Astrocyte of the cerebellum (primary cell): Measurements from ENCODE around the gene R3HDM2.

ENCODE experiments used
- DNase-seq: peaks from one replicate; pipeline ENCODE4 v3.0.0-alpha.2; 2011; ENCODE audit warnings: low read depth
- H3K4me3 ChIP-seq: 2 replicates; pipeline ENCODE4 v1.5.1; 2011; ENCODE audit warnings: mild to moderate bottlenecking, low read depth, low read length, moderate library complexity
- CTCF ChIP-seq: IDR thresholded peaks from 2 replicates; pipeline ENCODE4 v1.5.1; 2012; ENCODE audit warnings: low read length, low read depth, moderate library complexity, mild to moderate bottlenecking; ENCODE audit errors: missing control alignments
- in situ Hi-C: cut with HindIII; loops from 2 replicates; pipeline ENCODE4 v1.10.0; 2017; ENCODE audit warnings: low sequenced_read_pairs

Gene R3HDM2

GRCh38 chr12:57226588-57227314 is 204.1 kb downstream of the R3HDM2 start:
- no peak for TF ChIP-seq CTCF
- in situ Hi-C loops, result no loop called here
- DNase-seq, result no peak
- H3K4me3 ChIP-seq, result no peak overlapping the region

- no peak overlapping the region for H3K4me3 ChIP-seq
Observed at GRCh38 chr12:57225680-57226210, 205.1 kb downstream of the R3HDM2 start.

DNA sequence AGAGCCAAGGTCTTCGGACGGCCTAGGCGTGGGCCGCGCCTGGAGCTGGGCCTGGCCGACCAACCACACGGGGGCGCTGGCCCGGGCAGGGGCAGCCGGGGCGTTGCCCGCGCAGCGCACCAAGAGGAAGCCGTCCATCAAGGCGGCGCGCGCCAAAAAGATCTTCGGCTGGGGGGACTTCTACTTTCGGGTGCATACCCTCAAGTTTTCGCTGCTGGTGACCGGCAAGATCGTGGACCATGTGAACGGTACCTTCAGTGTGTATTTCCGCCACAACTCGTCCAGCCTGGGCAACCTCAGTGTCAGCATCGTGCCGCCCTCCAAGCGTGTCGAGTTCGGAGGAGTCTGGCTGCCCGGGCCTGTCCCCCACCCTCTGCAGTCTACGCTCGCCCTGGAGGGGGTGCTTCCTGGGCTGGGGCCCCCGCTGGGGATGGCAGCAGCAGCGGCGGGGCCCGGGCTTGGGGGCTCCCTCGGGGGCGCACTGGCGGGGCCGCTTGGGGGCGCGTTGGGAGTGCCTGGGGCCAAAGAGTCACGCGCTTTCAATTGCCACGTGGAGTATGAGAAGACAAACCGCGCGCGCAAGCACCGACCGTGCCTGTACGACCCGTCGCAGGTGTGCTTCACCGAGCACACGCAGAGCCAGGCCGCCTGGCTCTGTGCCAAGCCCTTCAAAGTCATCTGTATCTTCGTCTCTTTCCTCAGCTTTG is 205.7 kb downstream of the R3HDM2 start:
- no peak for DNase-seq
- in situ Hi-C loops, result no loop called here
- peak; percentile 60 for TF ChIP-seq CTCF
- H3K4me3 ChIP-seq, result no peak overlapping the region

More at GRCh38 chr12:57225680-57226210, 205.1 kb downstream of the R3HDM2 start:
- DNase-seq, result no peak
- TF ChIP-seq CTCF, result no peak
- in situ Hi-C loops, result no loop called here

GRCh38 chr12:57224278-57224972 is 206.4 kb downstream of the R3HDM2 start:
- H3K4me3 ChIP-seq, result no peak overlapping the region
- no peak for TF ChIP-seq CTCF
- no peak for DNase-seq
- in situ Hi-C loops, result no loop called here

- in situ Hi-C loops, result no loop called here
- DNase-seq, result no peak
- H3K4me3 ChIP-seq, result no peak overlapping the region
- TF ChIP-seq CTCF, result no peak
Observed at GRCh38 chr12:57223191-57224165, 207.4 kb downstream of the R3HDM2 start.
